ENCODE data around the gene THSD4. TPM values are rescaled to one million over a fixed set of nuclear protein-coding genes. Genes with fewer than 3 reads are reported as not detected.

Gene THSD4
- total and polyA plus RNA-seq, 2 of the 8 experiments (the other 6 are each of a cell fraction or from before 2014, with no cell fraction given): 2.5 to 6.2 TPM

DNA sequence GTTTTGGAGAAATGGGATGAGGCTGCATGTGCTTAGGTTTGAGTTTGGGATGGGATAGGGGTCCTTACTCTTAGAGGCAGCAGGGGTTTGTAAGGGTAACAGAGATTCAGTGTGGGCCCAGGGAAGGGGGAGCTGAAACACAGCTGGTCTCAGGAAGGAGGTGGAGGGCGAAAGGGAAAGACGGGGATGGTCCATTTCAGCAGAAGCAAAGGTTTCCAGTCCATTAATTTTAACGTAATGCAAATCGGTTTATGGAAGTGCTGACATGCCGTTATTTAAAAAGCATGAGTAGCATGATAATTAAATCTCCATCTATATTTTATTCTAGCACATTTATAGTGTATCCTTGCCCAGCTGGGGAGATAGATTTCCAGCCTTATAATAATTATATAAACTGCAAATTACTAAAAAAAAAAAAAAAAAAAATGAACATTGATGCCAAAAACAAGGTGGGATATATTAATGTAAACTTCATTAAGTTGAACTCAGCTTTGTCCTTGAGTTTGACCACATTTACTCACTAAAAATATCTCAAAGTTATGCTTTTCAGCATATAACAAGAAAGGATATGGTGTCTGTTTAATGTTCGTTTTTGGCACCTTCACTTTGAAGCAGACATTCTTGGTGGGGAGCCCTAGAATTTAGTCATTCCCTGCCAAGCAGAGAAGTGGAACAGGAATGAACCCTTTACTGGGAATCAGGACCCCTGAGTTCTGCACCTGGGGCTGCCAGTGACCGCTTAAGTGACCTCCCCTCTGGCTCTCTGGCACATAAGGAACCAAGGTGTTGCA is 234.7 kb downstream of the THSD4 start:
- no peak overlapping the region for H2AK5ac ChIP-seq (ENCODE audit: low read depth, low read length)
- no peak overlapping the region for H4K91ac ChIP-seq (replicated peaks; ENCODE audit: insufficient read length, low read length)
- POLR2A ChIA-PET (ENCODE audit: partially characterized antibody): interaction anchor here (1.1 kb wide), 1 partner anchor 13 kb away, joined by 3 read pairs; no protein-coding TSS in a partner anchor
- FAIRE-seq (no peak), DNase-seq (ENCODE audit: low read depth in 1 of 2, low spot score in 2 of 2) (no peak)
- H4K5ac ChIP-seq (ENCODE audit: insufficient read length, low read depth, low read length): no peak overlapping the region
- H3K23ac ChIP-seq (ENCODE audit: insufficient read length): no peak overlapping the region
- H3K9ac ChIP-seq (replicated peaks in 1 of 4; ENCODE audit: extremely low read depth in 1 of 4, low read depth in 3 of 4, low read length in 3 of 4): no peak overlapping the region
- H3K56ac ChIP-seq (replicated peaks; ENCODE audit: insufficient read length, low read depth, low read length): no peak overlapping the region
- no peak overlapping the region for H3K4ac ChIP-seq (replicated peaks; ENCODE audit: insufficient read length, low read depth, low read length)
- H2AFZ ChIP-seq (ENCODE audit: low read length): no peak overlapping the region
- H4K8ac ChIP-seq (ENCODE audit: extremely low read depth, insufficient read depth, low read length): no peak overlapping the region
- no peaks in the 10 kb centered on the region for H4K20me1 ChIP-seq (replicated peaks in 1 of 2; ENCODE audit: control insufficient read depth in 1 of 2, insufficient read depth in 2 of 2, low read length in 2 of 2)
- no peak overlapping the region for H2BK20ac ChIP-seq (ENCODE audit: low read length)
- H3K4me2 ChIP-seq (ENCODE audit: insufficient read depth in 1 of 2, low read depth in 2 of 2, low read length in 2 of 2): no peak overlapping the region
- TF ChIP-seq SP4 (IDR thresholded peaks at IDR 0.05; ENCODE audit: low read length) (no peak), SRF (IDR thresholded peaks at IDR 0.05; ENCODE audit: low read depth, low read length) (no peak), FOSL1 (IDR thresholded peaks at IDR 0.05; ENCODE audit: insufficient read depth, low read depth, low read length) (no peak), CTBP2 (IDR thresholded peaks at IDR 0.05; ENCODE audit: borderline replicate concordance, insufficient read depth, insufficient read length, low read length) (no peak), RBBP5 (IDR thresholded peaks at IDR 0.05; ENCODE audit: borderline replicate concordance, low read depth, low read length) (no peak), CBX5 (IDR thresholded peaks at IDR 0.05; ENCODE audit: low read depth, low read length) (no peak)
- no peaks in the 10 kb centered on the region for H3K79me1 ChIP-seq (ENCODE audit: low read depth, low read length)
- CTCF ChIA-PET (ENCODE audit: partially characterized antibody): interaction anchor here (0.7 to 1.3 kb wide), 3 partner anchors 26 to 93 kb away, joined by 3 read pairs; no protein-coding TSS in a partner anchor
- WGBS, 2 experiments (ENCODE audit: extremely low coverage in 1 of 2, insufficient coverage in 1 of 2, insufficient read length in 1 of 2, insufficient replicate concordance in 2 of 2, low coverage in 1 of 2, low lambda C conversion rate in 2 of 2, missing lambda C conversion rate in 1 of 2): 84% methylated on average over 7 of the region's 7 CpGs; no CpG with 5 or more reads in 1 of the 2 experiments
- H2BK12ac ChIP-seq (ENCODE audit: low read depth, low read length): no peak overlapping the region; the same call in 1 of the 2 replicates
- no peaks in the 10 kb centered on the region for H3K9me3 ChIP-seq (ENCODE audit: insufficient read depth in 2 of 2, low read depth in 1 of 2, low read length in 1 of 2)
- H3K27me3 ChIP-seq (replicated peaks in 1 of 4; ENCODE audit: control insufficient read depth in 3 of 4, extremely low read depth in 1 of 4, insufficient read depth in 3 of 4, low read length in 3 of 4): no peaks in the 10 kb centered on the region
- 0 out of 2 replicates have a peak overlapping the region, but pooled peaks have one; percentile 3 for H2BK5ac ChIP-seq (ENCODE audit: low read depth, low read length)
- H3K14ac ChIP-seq (ENCODE audit: insufficient read length): no peak overlapping the region
- no peak overlapping the region for H2BK15ac ChIP-seq (ENCODE audit: low read length)
- H3K4me3 ChIP-seq (ENCODE audit: extremely low read depth in 1 of 4, insufficient read depth in 2 of 4, low read depth in 3 of 4, low read length in 4 of 4): no peak overlapping the region
- no peak overlapping the region for H3K27ac ChIP-seq (ENCODE audit: low read depth, low read length)
- H3K79me2 ChIP-seq (ENCODE audit: control insufficient read depth in 1 of 2, insufficient read depth in 2 of 2, low read length in 2 of 2): no peaks in the 10 kb centered on the region
- no peak overlapping the region for H3K18ac ChIP-seq (ENCODE audit: extremely low read depth, low read length)
- H3K4me1 ChIP-seq (replicated peaks in 1 of 4; ENCODE audit: control insufficient read depth in 3 of 4, insufficient read depth in 4 of 4, low read length in 3 of 4): peaks cover 0 to 7% (median 3%) of the 10 kb centered on the region in 4 experiments; a peak in 4 of 7 replicates
- H2BK120ac ChIP-seq (replicated peaks; ENCODE audit: low read depth, low read length): no peak overlapping the region
- no peaks in the 10 kb centered on the region; the same call in 1 of the 2 replicates for H3K23me2 ChIP-seq (ENCODE audit: low read depth, low read length)
- no peaks in the 10 kb centered on the region for H3K36me3 ChIP-seq (ENCODE audit: control insufficient read depth in 2 of 4, insufficient read depth in 4 of 4, low read length in 3 of 4)

Measured in H1 (cell line).